GM12878 (cell line): ENCODE results near the gene BTBD9. TPM values are rescaled to one million over a fixed set of nuclear protein-coding genes. Genes with fewer than 3 reads are reported as not detected.

Source experiments
- ATAC-seq: fragments of 200-7000 bp; cut with Tn5 transposase; 3 replicates; pipeline ENCODE4 v1.9.1; 2020; ENCODE audit warnings: mild to moderate bottlenecking, moderate library complexity
- BruUV-seq: library from RNA; stranded (reverse); fragments of 400-500 nt; replicated peaks from 2 replicates; lab custom pipeline; 2021; lab: Mats Ljungman, UMichigan
- CTCF ChIA-PET: fragments of 300-600 bp; sonication (Branson Sonifier 250); formaldehyde crosslinking; extraction: SDS; loops from one replicate; lab custom pipeline; 2021; ENCODE audit warnings: inconsistent platforms; lab: Yijun Ruan, JAX
- POLR2A ChIA-PET: fragments of 350-600 bp; formaldehyde crosslinking; extraction: SDS; loops from one replicate; lab custom pipeline; 2021; ENCODE audit warnings: inconsistent platforms; lab: Charles Lee
- RAD21 ChIA-PET: fragments of 300-600 bp; sonication (Branson Sonifier 250); formaldehyde crosslinking; loops from one replicate; lab custom pipeline; 2023; ENCODE audit warnings: antibody characterized with exemption; ENCODE audit not compliant: unreplicated experiment; lab: Charles Lee
- SMC1A ChIA-PET: fragments of 300-600 bp; sonication (Branson Sonifier 250); formaldehyde crosslinking; loops from one replicate; lab custom pipeline; 2023; ENCODE audit not compliant: unreplicated experiment, uncharacterized antibody; lab: Charles Lee
- DNase-seq: peaks from one replicate; pipeline ENCODE4 v3.0.0-alpha.2; 2011; ENCODE audit warnings: low read depth, low spot score
- FAIRE-seq: peaks from 3 replicates; lab custom pipeline; 2011; peaks lifted over from hg19 to GRCh38; lab: Jason Lieb, UNC
- H2AFZ ChIP-seq: 2 replicates; pipeline ENCODE4 v1.6.0; 2011; ENCODE audit warnings: low read depth, low read length, control low read depth; ENCODE audit not compliant: control insufficient read depth
- H3K27ac ChIP-seq: 2 replicates; pipeline ENCODE4 v1.5.1; 2011; ENCODE audit warnings: control low read depth; ENCODE audit not compliant: control insufficient read depth, insufficient read depth
- H3K27me3 ChIP-seq, 2 experiments: replicated peaks in 1 of 2; 2 replicates each; pipeline versions ENCODE4 v1.6.0 to v1.6.1; 2011; ENCODE audit warnings: low read length in 1 of 2; ENCODE audit not compliant: control insufficient read depth in 2 of 2, insufficient read depth in 2 of 2
- H3K36me3 ChIP-seq, 2 experiments: 2 replicates each; pipeline ENCODE4 v1.5.1; 2011; ENCODE audit warnings: low read length in 1 of 2; ENCODE audit not compliant: control insufficient read depth in 2 of 2, insufficient read depth in 2 of 2
- H3K4me1 ChIP-seq: 2 replicates; pipeline ENCODE4 v1.6.1; 2011; ENCODE audit warnings: mild to moderate bottlenecking, low read length, moderate library complexity, mixed read lengths; ENCODE audit not compliant: control insufficient read depth, insufficient read depth
- H3K4me2 ChIP-seq: 2 replicates; pipeline ENCODE4 v1.6.0; 2011; ENCODE audit warnings: control low read depth; ENCODE audit not compliant: control insufficient read depth, insufficient read depth
- H3K4me3 ChIP-seq: fragments of 200-600 bp; sonication (generic); 2 replicates; pipeline ENCODE4 v1.5.1; 2016
- H3K79me2 ChIP-seq: 2 replicates; pipeline ENCODE4 v1.6.0; 2011; ENCODE audit warnings: low read length; ENCODE audit not compliant: control insufficient read depth, insufficient read depth
- H3K9ac ChIP-seq: 2 replicates; pipeline ENCODE4 v1.8.0; 2011; ENCODE audit warnings: low read length, control low read depth, mixed read lengths; ENCODE audit not compliant: control insufficient read depth, insufficient read depth
- H3K9me3 ChIP-seq: replicated peaks from 3 replicates; pipeline ENCODE4 v1.5.1; 2011; ENCODE audit warnings: mild to moderate bottlenecking, low read length; ENCODE audit not compliant: control insufficient read depth, insufficient read depth
- H4K20me1 ChIP-seq: 2 replicates; pipeline ENCODE4 v1.6.0; 2011; ENCODE audit not compliant: control insufficient read depth, insufficient read depth
- CBX3 ChIP-seq: fragments of 200-600 bp; sonication (generic); IDR thresholded peaks from 2 replicates; pipeline ENCODE4 v1.6.1; 2016; ENCODE audit warnings: low read depth, borderline replicate concordance
- DPF2 ChIP-seq: fragments of 450-650 bp; IDR thresholded peaks from 2 replicates; pipeline ENCODE4 v1.6.1; 2017; ENCODE audit warnings: mild to moderate bottlenecking
- HSF1 ChIP-seq: fragments of 150-350 bp; IDR thresholded peaks from 2 replicates; pipeline ENCODE4 v1.6.1; 2014; ENCODE audit warnings: mild to moderate bottlenecking, low read depth, low read length
- PAX5 ChIP-seq: IDR thresholded peaks from 2 replicates; pipeline ENCODE4 v1.6.1; 2011; ENCODE audit warnings: low read depth, low read length, borderline replicate concordance
- RELA ChIP-seq: fragments of 450-650 bp; IDR thresholded peaks from 2 replicates; pipeline ENCODE4 v1.8.0; 2014; ENCODE audit warnings: borderline replicate concordance; ENCODE audit not compliant: partially characterized antibody
- SMARCA5 ChIP-seq: fragments of 450-650 bp; IDR thresholded peaks from 2 replicates; pipeline ENCODE4 v1.6.1; 2017; ENCODE audit warnings: mild to moderate bottlenecking
- TCF7 ChIP-seq: IDR thresholded peaks from 2 replicates; pipeline ENCODE4 v1.6.1; 2014; ENCODE audit warnings: antibody characterized with exemption, borderline replicate concordance
- WRNIP1 ChIP-seq: IDR thresholded peaks from 2 replicates; pipeline ENCODE4 v1.6.1; 2011; ENCODE audit warnings: low read depth, low read length, improper control_type of control experiment, borderline replicate concordance
- YY1 ChIP-seq: IDR thresholded peaks from 2 replicates; pipeline ENCODE4 v1.6.1; 2011; ENCODE audit warnings: low read depth, mild to moderate bottlenecking, low read length
- ZNF384 ChIP-seq: IDR thresholded peaks from 2 replicates; pipeline ENCODE4 v1.6.1; 2012; ENCODE audit warnings: low read depth, mild to moderate bottlenecking, low read length, improper control_type of control experiment, borderline replicate concordance
- WGBS: methylation state at CpG from one replicate; pipeline ENCODE4 v1.1.6; 2016; ENCODE audit warnings: low lambda C conversion rate; ENCODE audit not compliant: insufficient replicate concordance, insufficient coverage; ENCODE audit errors: missing lambda C conversion rate; 5-methylcytosine and 5-hydroxymethylcytosine counted together
- in situ Hi-C: fragments of 300-500 bp; cut with MboI; formaldehyde crosslinking; loops from 9 replicates; pipeline ENCODE4 v1.14.3; 2018; ENCODE audit warnings: mixed read lengths
- intact Hi-C: fragments of 100-400 bp; cut with micrococcal nuclease; formaldehyde crosslinking; loops from one replicate; pipeline ENCODE4 v1.14.2; 2022; ENCODE audit not compliant: unreplicated experiment
- polyA plus RNA-seq, 11 experiments: library from polyadenylated mRNA; depleted of rRNA in 4 of 11; unstranded in 6 of 11; stranded (reverse) in 5 of 11; fragments of >200 nt; fragmentation: Nextera tagmentation in 4 of 11; fragmentation: Illumina TruSeq in 1 of 11; extraction: Ambion mirVana in 4 of 11; extraction: Trizol in 1 of 11; gene quantifications; 1 replicate in 1 of 11; 2 replicates in 10 of 11; pipeline versions ENCODE4 v1.2.1 to v1.2.3, GENCODE V29; 2011 to 2016; ENCODE audit warnings: inconsistent platforms in 2 of 11, missing spikeins in 2 of 11, low read depth in 1 of 11
- total RNA-seq, 4 experiments: library from RNA; depleted of rRNA in 3 of 4; stranded (reverse); fragments of >200 nt in 3 of 4; fragmentation: Illumina TruSeq in 1 of 4; extraction: Trizol in 1 of 4; gene quantifications; 2 replicates each; pipeline versions ENCODE4 v1.2.1 to v1.2.3, GENCODE V29; 2013 to 2021
- TF ChIP-seq, protein P1 (sequence below): fragments of 450-650 bp; conservative IDR thresholded peaks from 2 replicates; pipeline ENCODE4 v1.6.1; 2017; ENCODE audit warnings: mild to moderate bottlenecking, moderate library complexity

BTBD9 gene
- total and polyA plus RNA-seq, 10 of the 15 experiments (the other 5 are each of a cell fraction or from before 2014, with no cell fraction given): 0.22 to 8.6 (median 4.6) TPM

GRCh38 chr6:38371881-38372280 lies 267.8 kb downstream of the BTBD9 start:
- BruUV-seq: no TSS peak
- no peaks in the 10 kb centered on the region for H3K79me2 ChIP-seq
- no peaks in the 10 kb centered on the region for H4K20me1 ChIP-seq
- no peak overlapping the region for H3K4me2 ChIP-seq
- no peaks in the 10 kb centered on the region for H3K36me3 ChIP-seq
- no peaks in the 10 kb centered on the region for H3K9me3 ChIP-seq
- H3K27me3 ChIP-seq: no peaks in the 10 kb centered on the region
- POLR2A ChIA-PET: no interaction called here
- no peak for FAIRE-seq
- no peak overlapping the region for H3K4me3 ChIP-seq
- no peaks in the 10 kb centered on the region for H3K4me1 ChIP-seq
- SMC1A ChIA-PET: no interaction called here
- H3K27ac ChIP-seq: no peak overlapping the region
- intact Hi-C loops (no loop called here), in situ Hi-C loops (no loop called here)
- CTCF ChIA-PET: no interaction called here
- no peak overlapping the region for H3K9ac ChIP-seq
- no peak for ATAC-seq
- RAD21 ChIA-PET: no interaction called here
- TF ChIP-seq HSF1: no peak
- no peak for TF ChIP-seq DPF2
- no peak for TF ChIP-seq WRNIP1
- H2AFZ ChIP-seq: no peak overlapping the region
- WGBS: 5% methylated on average over 1 of the region's 1 CpG
- no peak for DNase-seq

DNA sequence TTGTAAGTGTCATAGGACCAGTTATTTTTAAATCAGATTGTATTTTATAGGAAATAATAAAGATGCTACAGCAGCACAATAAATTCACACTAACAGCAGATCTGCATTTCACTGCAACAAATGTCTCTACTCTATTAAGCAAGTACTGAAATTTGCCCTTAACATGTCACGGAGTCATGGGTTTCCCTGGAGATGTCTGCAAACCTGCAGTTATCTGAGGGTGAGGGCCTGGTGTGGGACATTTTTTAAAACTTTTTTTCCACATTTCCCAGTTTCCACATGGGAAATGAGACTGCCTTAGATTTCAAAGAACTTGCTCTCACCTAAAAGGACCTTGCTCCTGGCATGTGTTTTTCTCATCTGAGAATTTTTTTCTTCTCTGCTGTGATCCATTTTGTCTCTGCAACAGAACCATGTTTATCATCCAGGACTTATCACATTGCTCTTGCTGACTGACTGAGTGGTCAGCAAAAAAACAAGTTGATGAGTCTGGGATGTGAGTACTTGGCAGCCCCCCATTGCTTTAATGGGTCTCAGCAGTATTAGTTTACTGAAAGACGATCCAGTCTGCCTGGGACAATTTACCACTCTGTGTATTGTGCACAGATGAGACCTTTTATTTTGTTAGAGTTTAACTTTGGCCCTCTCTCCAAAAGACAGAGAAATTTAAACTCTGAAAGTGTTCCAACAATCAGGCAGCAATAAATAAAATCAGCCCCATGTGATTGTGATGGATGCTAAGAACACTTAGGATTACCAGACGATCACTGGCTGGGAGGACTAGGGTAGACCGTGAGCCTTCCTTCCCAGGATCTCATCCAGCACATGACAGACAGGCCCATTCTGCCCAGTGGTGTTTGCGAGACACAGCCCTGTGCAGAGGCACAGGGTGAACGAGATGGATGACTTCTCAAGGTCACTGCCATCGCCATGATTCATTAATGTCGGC lies 268.8 kb downstream of the BTBD9 start:
- no peaks in the 10 kb centered on the region for H3K27me3 ChIP-seq
- in situ Hi-C loops: no loop called here
- 91% methylated on average over 8 of the region's 8 CpGs for WGBS
- no peak for DNase-seq
- SMC1A ChIA-PET: no interaction called here
- no peaks in the 10 kb centered on the region for H3K79me2 ChIP-seq
- no peaks in the 10 kb centered on the region for H4K20me1 ChIP-seq
- RAD21 ChIA-PET: interaction anchor here (0.8 kb wide), 1 partner anchor 64 kb away, joined by 4 read pairs; no protein-coding TSS in a partner anchor
- H3K4me1 ChIP-seq: no peaks in the 10 kb centered on the region
- H2AFZ ChIP-seq: no peak overlapping the region
- FAIRE-seq: no peak
- POLR2A ChIA-PET: no interaction called here
- no peaks in the 10 kb centered on the region for H3K36me3 ChIP-seq
- H3K27ac ChIP-seq: no peak overlapping the region
- no peak overlapping the region for H3K4me3 ChIP-seq
- intact Hi-C loops: no loop called here
- CTCF ChIA-PET: no interaction called here
- BruUV-seq: no TSS peak
- no peaks in the 10 kb centered on the region for H3K9me3 ChIP-seq
- H3K4me2 ChIP-seq: no peak overlapping the region
- no peak overlapping the region for H3K9ac ChIP-seq
- ATAC-seq: no peak
- TF ChIP-seq YY1 (no peak), CBX3 (no peak), ZNF384 (no peak), RELA (no peak), TCF7 (no peak), PAX5 (no peak), SMARCA5 (no peak)
- TF ChIP-seq, protein P1, sequence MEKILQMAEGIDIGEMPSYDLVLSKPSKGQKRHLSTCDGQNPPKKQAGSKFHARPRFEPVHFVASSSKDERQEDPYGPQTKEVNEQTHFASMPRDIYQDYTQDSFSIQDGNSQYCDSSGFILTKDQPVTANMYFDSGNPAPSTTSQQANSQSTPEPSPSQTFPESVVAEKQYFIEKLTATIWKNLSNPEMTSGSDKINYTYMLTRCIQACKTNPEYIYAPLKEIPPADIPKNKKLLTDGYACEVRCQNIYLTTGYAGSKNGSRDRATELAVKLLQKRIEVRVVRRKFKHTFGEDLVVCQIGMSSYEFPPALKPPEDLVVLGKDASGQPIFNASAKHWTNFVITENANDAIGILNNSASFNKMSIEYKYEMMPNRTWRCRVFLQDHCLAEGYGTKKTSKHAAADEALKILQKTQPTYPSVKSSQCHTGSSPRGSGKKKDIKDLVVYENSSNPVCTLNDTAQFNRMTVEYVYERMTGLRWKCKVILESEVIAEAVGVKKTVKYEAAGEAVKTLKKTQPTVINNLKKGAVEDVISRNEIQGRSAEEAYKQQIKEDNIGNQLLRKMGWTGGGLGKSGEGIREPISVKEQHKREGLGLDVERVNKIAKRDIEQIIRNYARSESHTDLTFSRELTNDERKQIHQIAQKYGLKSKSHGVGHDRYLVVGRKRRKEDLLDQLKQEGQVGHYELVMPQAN: no peak
